Stimulated activated CD4-positive, alpha-beta T cell treated with anti-CD3 and anti-CD28 coated beads, Interleukin-2, amount 100 ng/mL, for 48 hours (primary cell): ENCODE data around the gene SMG7.

ENCODE experiments used
- DNase-seq, 2 donors: peaks; one replicate each; pipeline ENCODE4 v3.0.0-alpha.2; 2020

The SMG7 gene

DNA sequence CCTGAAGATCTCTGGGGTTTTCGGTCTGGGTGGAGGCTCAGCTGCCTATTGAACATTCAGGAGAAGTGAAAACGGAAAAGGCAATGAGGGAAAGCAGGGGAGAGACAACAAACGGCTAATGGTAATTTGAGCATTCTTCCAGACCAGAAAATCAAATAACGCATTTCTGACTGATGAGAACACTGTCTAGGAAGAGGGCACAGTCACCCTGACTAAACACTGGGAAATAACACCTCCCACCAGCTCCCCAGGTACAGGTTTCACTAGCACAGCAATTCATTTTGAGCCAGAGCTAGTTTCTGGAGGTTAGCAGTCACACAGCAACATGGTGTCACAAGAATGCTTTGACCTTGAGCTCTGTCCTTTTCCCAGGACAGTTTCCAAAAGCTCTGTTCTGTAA is 96.8 kb downstream of the SMG7 start:
- peak in 1 of 2 donors; percentile 18 for DNase-seq

DNA sequence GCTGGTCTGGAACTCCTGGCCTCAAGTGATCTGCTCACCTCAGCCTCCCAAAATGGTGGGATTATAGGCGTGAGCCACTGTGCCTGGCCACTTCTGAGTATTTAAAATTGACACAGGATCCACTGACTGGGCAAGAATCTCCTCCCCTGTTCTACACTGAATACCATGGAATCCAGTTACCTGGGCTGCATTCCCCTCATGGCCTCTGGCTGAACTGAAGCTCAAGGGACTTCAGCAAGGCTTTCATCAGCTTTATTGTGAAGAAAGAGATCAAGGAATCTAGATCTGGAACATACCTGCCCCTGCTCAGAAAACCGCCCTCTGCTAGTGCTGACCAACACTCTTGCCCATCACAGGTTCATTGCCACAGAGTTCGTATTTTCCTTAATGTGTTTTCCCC is 97.5 kb downstream of the SMG7 start:
- DNase-seq = no peak

DNA sequence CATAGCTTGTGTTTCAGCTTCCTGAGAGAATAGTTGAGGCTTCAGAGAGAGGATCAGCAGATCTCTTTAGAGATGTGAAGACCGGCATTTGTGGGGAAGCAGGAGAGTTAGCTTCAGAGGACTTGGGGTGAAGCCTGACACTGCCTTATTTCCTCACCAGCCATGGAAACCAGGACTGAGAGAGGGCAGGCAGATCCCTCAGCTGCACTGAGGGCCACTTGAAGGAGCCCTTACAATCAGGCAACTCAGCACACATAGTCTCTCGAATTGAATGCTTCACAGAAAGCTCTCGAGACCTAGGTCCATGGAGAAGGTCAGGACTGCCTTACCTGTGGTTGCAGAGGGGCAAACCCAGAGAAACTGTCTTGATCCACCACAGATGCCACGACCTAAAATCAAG is 98.2 kb downstream of the SMG7 start:
- DNase-seq = no peak

GRCh38 chr1:183571678-183572268 is 99.5 kb downstream of the SMG7 start:
- DNase-seq = no peak

- DNase-seq = no peak
These were observed 100.4 kb downstream of the SMG7 start for GRCh38 chr1:183572721-183573120.

DNA sequence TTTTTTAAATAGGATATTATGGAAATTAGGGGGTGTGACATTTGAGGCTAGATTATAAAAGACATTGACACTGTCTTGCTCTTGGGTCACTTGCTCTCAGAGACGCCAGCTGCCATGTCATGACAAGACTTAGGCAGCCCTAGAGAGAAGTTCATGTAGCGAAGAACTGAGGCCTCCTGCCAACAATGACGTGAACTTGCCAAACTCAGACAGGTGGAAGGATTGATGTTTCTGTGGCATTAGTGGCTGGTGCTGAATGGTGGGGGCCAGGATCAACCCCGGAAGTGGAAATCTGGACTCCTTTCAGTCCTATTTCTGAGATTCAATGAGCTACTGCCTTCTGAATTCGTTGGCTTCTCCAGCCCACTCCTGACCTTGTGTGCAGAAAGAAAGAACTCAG is 103.3 kb downstream of the SMG7 start:
- DNase-seq = no peak

GRCh38 chr1:183576537-183576936 is 104.2 kb downstream of the SMG7 start:
- DNase-seq = no peak

- DNase-seq = no peak
These were observed 105.7 kb downstream of the SMG7 start for GRCh38 chr1:183577897-183578465.

DNA sequence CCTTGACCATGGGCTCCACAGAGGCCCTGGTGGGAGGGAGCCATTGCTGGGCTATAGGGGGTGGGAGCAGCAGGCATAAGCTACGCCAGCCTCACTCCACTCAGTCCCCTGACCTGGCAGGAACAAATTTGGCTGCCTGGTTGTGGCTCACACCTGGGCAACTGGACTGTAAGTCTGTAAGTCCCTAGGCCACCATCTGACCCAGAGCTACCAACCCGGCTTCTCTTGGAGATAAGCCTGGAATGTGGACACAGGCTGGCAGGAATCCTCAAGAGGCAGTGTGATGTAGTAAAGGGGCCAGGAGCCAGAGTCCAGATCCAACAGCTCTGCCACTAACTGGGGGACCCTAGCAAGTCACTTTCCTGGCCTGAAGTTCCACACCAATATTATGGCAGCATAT is 106.6 kb downstream of the SMG7 start:
- DNase-seq = no peak

GRCh38 chr1:183580281-183580682 is 108.0 kb downstream of the SMG7 start:
- peak in 1 of 2 donors; percentile 12 for DNase-seq

GRCh38 chr1:183582021-183582713 is 109.9 kb downstream of the SMG7 start:
- no peak for DNase-seq

- no peak for DNase-seq
These were observed 111.2 kb downstream of the SMG7 start for GRCh38 chr1:183583466-183583865.

GRCh38 chr1:183584147-183584546 is 111.8 kb downstream of the SMG7 start:
- DNase-seq = no peak

DNA sequence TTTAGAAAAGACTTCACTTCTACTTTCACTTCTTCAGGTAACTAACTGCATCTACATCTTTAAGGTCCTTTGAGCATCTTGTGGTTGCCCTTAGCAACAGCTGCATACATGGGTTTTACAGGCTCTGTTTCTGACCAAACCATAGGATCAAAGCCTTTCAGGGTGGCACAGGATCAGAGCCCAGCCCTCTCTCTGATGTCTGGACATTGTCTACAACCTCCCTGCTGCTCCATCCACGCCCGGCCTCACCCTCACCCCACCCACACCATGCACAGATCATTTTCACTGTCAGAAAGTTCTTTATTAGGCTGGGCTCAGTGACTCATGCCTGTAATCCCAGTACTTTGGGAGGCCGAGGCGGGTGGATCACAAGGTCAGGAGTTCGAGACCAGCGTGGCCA is 112.7 kb downstream of the SMG7 start:
- DNase-seq = no peak

- no peak for DNase-seq
These were observed 114.2 kb downstream of the SMG7 start for GRCh38 chr1:183586455-183586854.

DNA sequence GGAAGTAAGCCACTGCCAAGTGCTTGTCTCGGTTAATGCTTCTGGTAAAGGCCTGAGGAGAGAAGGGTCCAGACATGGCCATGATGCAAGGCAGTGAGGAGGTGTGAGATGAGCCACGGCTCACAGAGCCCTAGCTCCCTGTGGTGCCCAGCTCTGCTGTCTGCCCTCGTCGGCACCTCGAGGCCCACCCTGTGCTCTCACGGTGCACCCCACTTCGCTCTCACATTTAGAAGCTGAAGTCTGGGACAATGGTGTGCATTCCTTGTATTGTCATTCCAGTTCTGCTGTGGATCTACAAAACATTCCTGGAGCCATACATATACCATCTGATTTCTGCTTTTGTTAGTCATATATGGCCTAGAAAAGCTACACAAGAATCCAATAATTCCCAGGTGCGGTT is 114.6 kb downstream of the SMG7 start:
- DNase-seq = no peak

- DNase-seq = no peak
These were observed 116.5 kb downstream of the SMG7 start for GRCh38 chr1:183588827-183589226.

- DNase-seq = no peak
These were observed 117.1 kb downstream of the SMG7 start for GRCh38 chr1:183589384-183589783.

- DNase-seq = no peak
These were observed 117.6 kb downstream of the SMG7 start for GRCh38 chr1:183589874-183590243.

GRCh38 chr1:183590244-183591191 is 118.2 kb downstream of the SMG7 start, which contains the start of gene NCF2:
NCF2 (minus strand) TSS chr1:183590459; CDS start chr1:183590329, 130 bp downstream.
- DNase-seq = peak; percentile 12 to 18

- DNase-seq = no peak
These were observed 120.4 kb downstream of the SMG7 start for GRCh38 chr1:183592733-183593132.

GRCh38 chr1:183593356-183593755 is 121.1 kb downstream of the SMG7 start:
- no peak for DNase-seq

GRCh38 chr1:183595537-183595936 is 123.2 kb downstream of the SMG7 start:
- DNase-seq = no peak
